ENCODE results near the gene CDS1.

Gene CDS1

DNA sequence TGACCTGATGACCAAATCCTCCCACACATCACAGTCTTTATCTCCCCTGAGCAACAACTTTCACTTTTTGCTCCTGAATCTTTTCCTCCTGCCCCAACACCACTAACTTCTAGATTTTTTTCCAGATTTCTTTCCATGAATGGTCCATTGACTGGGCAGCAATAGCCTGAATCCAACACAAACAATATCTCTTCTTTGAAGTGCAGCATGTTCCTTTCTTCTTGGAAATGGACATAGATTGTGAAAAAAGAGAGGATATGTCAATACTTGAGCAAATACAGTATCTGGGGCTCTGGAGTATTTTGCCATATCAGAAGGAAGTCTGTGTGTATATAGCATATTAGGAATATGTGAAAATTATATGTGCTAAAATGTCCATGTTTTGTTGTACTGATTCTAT is 55.2 kb downstream of the CDS1 start:
- H3K4me3 ChIP-seq (ENCODE audit: low read depth, low read length) = no peak overlapping the region
- no peak for DNase-seq (ENCODE audit: low read depth)
- TF ChIP-seq POLR2A (IDR thresholded peaks at IDR 0.05; ENCODE audit: extremely low read depth, insufficient read length) = no peak
- TF ChIP-seq MAX (IDR thresholded peaks at IDR 0.05; ENCODE audit: low read depth, low read length) = no peak
- TF ChIP-seq CTCF (IDR thresholded peaks at IDR 0.05; ENCODE audit: low read depth, low read length) = no peak
- no peak for TF ChIP-seq MYC (IDR thresholded peaks at IDR 0.05; ENCODE audit: low read depth, low read length)

- no peak for TF ChIP-seq CTCF (IDR thresholded peaks at IDR 0.05; ENCODE audit: low read depth, low read length)
- no peak for TF ChIP-seq MYC (IDR thresholded peaks at IDR 0.05; ENCODE audit: low read depth, low read length)
- no peak for TF ChIP-seq POLR2A (IDR thresholded peaks at IDR 0.05; ENCODE audit: extremely low read depth, insufficient read length)
- TF ChIP-seq MAX (IDR thresholded peaks at IDR 0.05; ENCODE audit: low read depth, low read length) = no peak
- DNase-seq (ENCODE audit: low read depth) = no peak
- H3K4me3 ChIP-seq (ENCODE audit: low read depth, low read length) = no peak overlapping the region
Observed at GRCh38 chr4:84639145-84639544, 56.2 kb downstream of the CDS1 start.

GRCh38 chr4:84644087-84644486 is 61.2 kb downstream of the CDS1 start:
- DNase-seq (ENCODE audit: low read depth) = no peak
- TF ChIP-seq MYC (IDR thresholded peaks at IDR 0.05; ENCODE audit: low read depth, low read length) (no peak), CTCF (IDR thresholded peaks at IDR 0.05; ENCODE audit: low read depth, low read length) (no peak), MAX (IDR thresholded peaks at IDR 0.05; ENCODE audit: low read depth, low read length) (no peak), POLR2A (IDR thresholded peaks at IDR 0.05; ENCODE audit: extremely low read depth, insufficient read length) (no peak)

GRCh38 chr4:84647312-84647884 is 64.5 kb downstream of the CDS1 start:
- DNase-seq (ENCODE audit: low read depth) = no peak
- no peak for TF ChIP-seq POLR2A (IDR thresholded peaks at IDR 0.05; ENCODE audit: extremely low read depth, insufficient read length)
- no peak for TF ChIP-seq MYC (IDR thresholded peaks at IDR 0.05; ENCODE audit: low read depth, low read length)
- TF ChIP-seq CTCF (IDR thresholded peaks at IDR 0.05; ENCODE audit: low read depth, low read length) = no peak
- TF ChIP-seq MAX (IDR thresholded peaks at IDR 0.05; ENCODE audit: low read depth, low read length) = no peak
- H3K4me3 ChIP-seq (ENCODE audit: low read depth, low read length) = no peak overlapping the region

More at GRCh38 chr4:84644087-84644486, 61.2 kb downstream of the CDS1 start:
- H3K4me3 ChIP-seq (ENCODE audit: low read depth, low read length) = no peak overlapping the region

- no peak overlapping the region for H3K4me3 ChIP-seq (ENCODE audit: low read depth, low read length)
- DNase-seq (ENCODE audit: low read depth) = no peak
- TF ChIP-seq MAX (IDR thresholded peaks at IDR 0.05; ENCODE audit: low read depth, low read length) (no peak), MYC (IDR thresholded peaks at IDR 0.05; ENCODE audit: low read depth, low read length) (no peak), CTCF (IDR thresholded peaks at IDR 0.05; ENCODE audit: low read depth, low read length) (no peak), POLR2A (IDR thresholded peaks at IDR 0.05; ENCODE audit: extremely low read depth, insufficient read length) (no peak)
Observed at GRCh38 chr4:84648178-84648577, 65.3 kb downstream of the CDS1 start.

All from NB4 (cell line).